Small intestine (tissue), 7 donors: Measurements from ENCODE around the gene PIP5K1A. TPM values are rescaled to one million over a fixed set of nuclear protein-coding genes. Genes with fewer than 3 reads are reported as not detected.
"Not testable (repeated sequence)": the region's sequence is repeated elsewhere in the genome, so short reads cannot be mapped to it uniquely, and the experiment has no call there.

ENCODE experiments used
- DNase-seq, 2 donors: peaks; one replicate each; pipeline versions ENCODE4 v3.0.0 to v3.0.0-alpha.2; 2013
- FAIRE-seq: peaks from 2 replicates; lab custom pipeline; 2012; peaks lifted over from hg19 to GRCh38; lab: Jason Lieb, UNC
- H3K27ac ChIP-seq, 3 donors: one replicate each; pipeline ENCODE4 v1.5.1; 2013; ENCODE audit warnings: low read length in 2 of 3, mild to moderate bottlenecking in 2 of 3, control low read depth in 1 of 3, inconsistent platforms in 1 of 3, low read depth in 1 of 3, moderate library complexity in 1 of 3
- H3K27me3 ChIP-seq, 3 donors: one replicate each; pipeline ENCODE4 v1.6.1; 2013; ENCODE audit warnings: low read length in 3 of 3, inconsistent platforms in 1 of 3; ENCODE audit not compliant: control insufficient read depth in 3 of 3, insufficient read depth in 3 of 3
- H3K36me3 ChIP-seq, 3 donors: one replicate each; pipeline ENCODE4 v1.6.1; 2013; ENCODE audit warnings: low read length in 3 of 3, inconsistent platforms in 1 of 3, low read depth in 1 of 3, mild to moderate bottlenecking in 1 of 3, moderate library complexity in 1 of 3; ENCODE audit not compliant: control insufficient read depth in 3 of 3, insufficient read depth in 2 of 3
- H3K4me1 ChIP-seq, 3 donors: one replicate each; pipeline ENCODE4 v1.6.1; 2013; ENCODE audit warnings: low read length in 2 of 3, inconsistent platforms in 1 of 3, low read depth in 1 of 3, mild to moderate bottlenecking in 1 of 3, moderate library complexity in 1 of 3; ENCODE audit not compliant: control insufficient read depth in 3 of 3, insufficient read depth in 2 of 3
- H3K4me3 ChIP-seq, 3 donors: one replicate each; pipeline ENCODE4 v1.5.1; 2013; ENCODE audit warnings: low read length in 3 of 3, control low read depth in 1 of 3, inconsistent platforms in 1 of 3, low read depth in 1 of 3, mild to moderate bottlenecking in 1 of 3, moderate library complexity in 1 of 3
- H3K9me3 ChIP-seq, 2 donors: one replicate each; pipeline ENCODE4 v1.6.1; 2013; ENCODE audit warnings: low read depth in 1 of 2, low read length in 1 of 2; ENCODE audit not compliant: control insufficient read depth in 2 of 2, insufficient read depth in 1 of 2
- WGBS, 3 donors: extraction: QIAGEN DNeasy Blood & Tissue Kit; methylation state at CpG; one replicate each; pipeline ENCODE4 v1.1.7; 2013; 5-methylcytosine and 5-hydroxymethylcytosine counted together
- polyA plus RNA-seq, 4 donors: library from polyadenylated mRNA; stranded (reverse) in 3 of 4; unstranded in 1 of 4; fragments of 200-250 nt in 3 of 4; fragments of 120-200 nt in 1 of 4; gene quantifications; one replicate each; pipeline versions ENCODE4 v1.2.1 to v1.2.3, GENCODE V29; 2013
- donor health status: healthy with polysubstance abuse.
- donor health status: control.
- donor health status: control.
- donor health status: Bipolar disorder and iron deficiency.
- donor health status: healthy.

Gene PIP5K1A
- polyA plus RNA-seq, 4 donors, result 18.8 to 31.7 (median 31.4) TPM

- Histone ChIP-seq H3K27me3 (no peaks in the 10 kb centered on the region), H3K27ac (peak overlapping the region in 2 of 3 donors; percentile 78 to 90), H3K9me3 (no peaks in the 10 kb centered on the region), H3K4me3 (peak overlapping the region in 1 of 3 donors; percentile 15), H3K36me3 (peaks cover 0 to 2% (median 0%) of the 10 kb centered on the region in 3 donors), H3K4me1 (peaks cover 4 to 18% (median 15%) of the 10 kb centered on the region in 3 donors)
- DNase-seq, result peak; percentile 84 to 92
- FAIRE-seq, result no peak
- 19 to 39% (median 25%) methylated on average over 12 to 14 of the region's 14 CpGs for WGBS, 3 donors
These were observed 2.0 kb upstream of the PIP5K1A start for GRCh38 chr1:151196292-151196800.

DNA sequence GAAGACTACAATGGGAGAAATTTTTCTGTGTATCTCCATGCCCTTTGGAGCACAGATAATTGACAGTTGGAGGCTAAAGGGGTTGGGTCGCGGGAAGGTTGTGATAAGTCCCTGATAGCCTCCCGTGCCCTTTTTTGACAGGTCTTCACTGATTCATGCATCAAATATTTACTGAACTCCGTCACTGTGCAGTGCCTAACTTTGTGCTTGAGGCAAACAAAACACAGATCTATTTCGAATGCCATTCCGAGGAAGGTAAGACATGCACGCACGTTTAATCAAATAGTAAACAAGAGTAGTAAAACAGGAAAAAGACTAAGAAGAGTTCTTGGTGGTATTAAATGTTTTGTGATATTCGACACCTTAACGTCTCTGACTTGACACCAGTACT lies 494 bp upstream of the PIP5K1A start:
- FAIRE-seq (no peak), DNase-seq (peak in 1 of 2 donors; percentile 84)
- H3K9me3 ChIP-seq, result no peaks in the 10 kb centered on the region
- peaks cover 4 to 18% (median 15%) of the 10 kb centered on the region in 3 donors for H3K4me1 ChIP-seq
- H3K27ac ChIP-seq, result peak overlapping the region; percentile 89 to 95 (median 93)
- H3K27me3 ChIP-seq, result no peaks in the 10 kb centered on the region
- H3K4me3 ChIP-seq, result peak overlapping the region in 2 of 3 donors; percentile 12 to 90
- 3 to 8% (median 6%) methylated on average over 10 of the region's 10 CpGs for WGBS, 3 donors
- peaks cover 0 to 10% (median 2%) of the 10 kb centered on the region in 3 donors for H3K36me3 ChIP-seq

- Histone ChIP-seq H3K9me3 (no peaks in the 10 kb centered on the region), H3K4me3 (peak overlapping the region in 2 of 3 donors; percentile 73 to 90), H3K4me1 (peaks cover 4 to 18% (median 15%) of the 10 kb centered on the region in 3 donors), H3K27me3 (no peaks in the 10 kb centered on the region), H3K36me3 (peaks cover 0 to 19% (median 2%) of the 10 kb centered on the region in 3 donors), H3K27ac (peak overlapping the region in 2 of 3 donors; percentile 33 to 89)
- 17 to 25% (median 20%) methylated on average over 11 of the region's 11 CpGs for WGBS, 3 donors
- FAIRE-seq (no peak), DNase-seq (peak in 1 of 2 donors; percentile 16)
These were observed 1.7 kb downstream of the PIP5K1A start for GRCh38 chr1:151199873-151200581.

- FAIRE-seq, DNase-seq, H3K27ac ChIP-seq, H3K27me3 ChIP-seq, H3K4me1 ChIP-seq, H3K4me3 ChIP-seq, H3K9me3 ChIP-seq: not testable (repeated sequence)
- 88 to 95% (median 92%) methylated on average over 12 of the region's 12 CpGs for WGBS, 3 donors
- peaks cover 0 to 61% (median 8%) of the 10 kb centered on the region in 3 donors for H3K36me3 ChIP-seq
These were observed 7.1 kb downstream of the PIP5K1A start for GRCh38 chr1:151205381-151205965.

DNA sequence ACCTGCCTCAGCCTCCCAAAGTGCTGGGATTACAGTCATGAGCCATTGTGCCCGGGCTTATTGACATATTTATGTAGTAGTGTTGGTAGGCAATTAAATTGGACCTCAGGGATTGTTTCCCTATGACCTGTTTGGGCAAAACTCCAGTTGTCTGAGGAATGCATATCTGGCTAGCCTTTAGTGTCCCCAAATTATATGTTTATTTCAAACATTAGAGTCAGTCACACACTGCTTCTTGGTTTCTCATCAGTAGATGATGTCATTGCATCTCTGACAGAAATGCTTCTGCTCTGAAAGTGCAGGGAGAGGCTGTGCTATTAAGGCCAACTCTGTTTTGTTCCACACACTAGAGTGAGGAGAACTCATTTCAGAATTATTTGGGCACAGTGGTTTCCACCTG lies 12.5 kb downstream of the PIP5K1A start:
- Histone ChIP-seq H3K27ac (no peak overlapping the region), H3K27me3 (no peaks in the 10 kb centered on the region), H3K4me3 (no peak overlapping the region), H3K4me1 (no peaks in the 10 kb centered on the region), H3K36me3 (peaks cover 0 to 58% (median 6%) of the 10 kb centered on the region in 3 donors), H3K9me3 (no peaks in the 10 kb centered on the region)
- DNase-seq (no peak), FAIRE-seq (no peak)
- WGBS, 3 donors, result 79 to 83% (median 82%) methylated on average over 1 of the region's 1 CpG

DNA sequence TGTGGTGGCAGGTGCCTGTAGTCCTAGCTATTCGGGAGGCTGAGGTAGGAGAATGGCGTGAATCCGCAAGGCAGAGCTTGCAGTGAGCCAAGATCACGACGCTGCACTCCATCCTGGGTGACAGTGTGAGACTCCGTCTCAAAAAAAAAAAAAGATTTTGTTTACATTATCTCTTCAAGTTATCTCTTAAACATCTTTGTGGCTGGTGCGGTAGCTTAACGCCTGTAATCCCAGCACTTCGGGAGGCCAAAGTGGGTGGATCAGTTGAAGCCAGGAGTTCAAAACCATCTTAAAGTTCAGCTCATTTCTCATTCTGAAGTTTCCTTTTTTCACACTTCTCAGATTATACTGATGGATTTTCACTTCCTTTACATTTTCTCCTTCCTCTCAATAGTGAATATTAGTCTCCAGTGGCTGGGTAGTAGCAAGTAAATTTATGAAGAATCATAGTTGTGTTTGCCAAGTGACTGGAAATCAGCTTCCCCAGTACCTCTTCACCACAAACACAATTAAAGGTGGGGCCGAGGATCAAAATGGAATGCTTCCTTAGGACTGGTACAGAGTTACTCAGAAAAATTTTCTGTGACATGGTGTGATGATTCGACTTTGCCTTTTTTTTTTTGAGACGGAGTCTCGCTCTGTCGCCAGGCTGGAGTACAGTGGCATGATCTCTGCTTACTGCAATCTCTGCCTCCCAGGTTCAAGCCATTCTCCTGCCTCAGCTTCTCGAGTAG lies 13.8 kb downstream of the PIP5K1A start:
- no peak for FAIRE-seq
- no peaks in the 10 kb centered on the region for H3K9me3 ChIP-seq
- H3K27me3 ChIP-seq, result no peaks in the 10 kb centered on the region
- no peak for DNase-seq
- H3K27ac ChIP-seq, result no peak overlapping the region
- H3K4me3 ChIP-seq, result no peak overlapping the region
- H3K4me1 ChIP-seq, result peaks cover 0 to 2% (median 0%) of the 10 kb centered on the region in 3 donors
- WGBS, 3 donors, result 74 to 84% (median 83%) methylated on average over 15 of the region's 15 CpGs
- H3K36me3 ChIP-seq, result peaks cover 0 to 51% (median 6%) of the 10 kb centered on the region in 3 donors

- peaks cover 0 to 47% (median 2%) of the 10 kb centered on the region in 3 donors for H3K36me3 ChIP-seq
- no peak for FAIRE-seq
- peaks cover 0 to 3% (median 0%) of the 10 kb centered on the region in 3 donors for H3K4me1 ChIP-seq
- no peaks in the 10 kb centered on the region for H3K27me3 ChIP-seq
- WGBS, 3 donors, result 24 to 52% (median 43%) methylated on average over 2 of the region's 2 CpGs
- H3K9me3 ChIP-seq, result no peaks in the 10 kb centered on the region
- H3K27ac ChIP-seq, result no peak overlapping the region
- H3K4me3 ChIP-seq, result no peak overlapping the region
- DNase-seq, result no peak
These were observed 15.2 kb downstream of the PIP5K1A start for GRCh38 chr1:151213560-151213959.

DNA sequence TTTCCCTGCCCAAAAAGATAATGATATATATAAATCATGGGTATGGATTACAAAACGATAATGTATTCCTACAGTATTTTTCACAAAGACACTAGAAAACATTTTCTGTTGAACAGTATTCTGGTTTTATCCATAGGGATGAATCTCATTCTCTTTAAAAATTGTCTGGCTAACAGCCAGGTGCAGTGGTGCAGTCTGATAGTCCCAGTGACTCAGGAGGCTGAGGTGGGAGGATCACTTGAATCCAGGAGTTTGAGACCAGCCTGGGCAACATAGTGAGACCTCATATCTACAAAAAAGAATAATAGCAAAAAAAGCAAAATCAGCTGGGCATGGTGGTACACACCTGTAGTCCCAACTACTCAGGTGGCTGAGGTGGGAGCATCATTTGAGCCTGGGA lies 23.3 kb downstream of the PIP5K1A start:
- H3K27me3 ChIP-seq, result no peaks in the 10 kb centered on the region
- H3K4me3 ChIP-seq, result no peak overlapping the region
- no peak for FAIRE-seq
- H3K9me3 ChIP-seq, result no peaks in the 10 kb centered on the region
- WGBS, 3 donors, result 77 to 94% (median 93%) methylated on average over 1 of the region's 1 CpG
- no peak overlapping the region for H3K27ac ChIP-seq
- H3K36me3 ChIP-seq, result peaks cover 0 to 46% (median 6%) of the 10 kb centered on the region in 3 donors
- peaks cover 0 to 3% (median 0%) of the 10 kb centered on the region in 3 donors for H3K4me1 ChIP-seq
- no peak for DNase-seq
